ENCODE results near the gene ADCY6. TPM values are rescaled to one million over a fixed set of nuclear protein-coding genes. Genes with fewer than 3 reads are reported as not detected.

The ADCY6 gene
- total RNA-seq, 1 experiment from 2014 or later: 31.1 TPM

- peak; percentile 97 for TF ChIP-seq CTCF (conservative IDR thresholded peaks at IDR 0.05)
- Histone ChIP-seq H3K18ac (ENCODE audit: insufficient read length, low read depth, low read length) (no peak overlapping the region), H2AK5ac (ENCODE audit: insufficient read length, low read length) (no peak overlapping the region), H3T11ph (ENCODE audit: low read length) (no peak overlapping the region), H3K9ac (ENCODE audit: extremely low read depth, insufficient read length, low read length) (no peak overlapping the region), H4K5ac (ENCODE audit: insufficient read length, low read depth, low read length) (no peak overlapping the region), H3K27ac (ENCODE audit: insufficient read length, low read depth, low read length) (no peak overlapping the region), H3K4ac (ENCODE audit: low read depth, low read length) (no peak overlapping the region), H2BK5ac (ENCODE audit: insufficient read length, low read length) (no peak overlapping the region), H3K79me1 (ENCODE audit: insufficient read depth, low read depth, low read length, poor library complexity, severe bottlenecking) (no peaks in the 10 kb centered on the region), H3K79me2 (ENCODE audit: insufficient read depth, low read length) (no peaks in the 10 kb centered on the region), H3K56ac (ENCODE audit: insufficient read length, low read depth, low read length) (no peak overlapping the region), H2AFZ (ENCODE audit: low read length) (no peak overlapping the region), H3K23me2 (ENCODE audit: insufficient read length, low read depth, low read length, poor library complexity, severe bottlenecking) (no peaks in the 10 kb centered on the region), H3K4me1 (ENCODE audit: insufficient read depth, low read length) (no peaks in the 10 kb centered on the region), H2BK12ac (ENCODE audit: insufficient read length, low read depth, low read length) (no peak overlapping the region), H3K9me3 (ENCODE audit: control insufficient read depth, low read depth, low read length) (no peaks in the 10 kb centered on the region), H2BK120ac (ENCODE audit: low read depth, low read length, poor library complexity, severe bottlenecking) (no peak overlapping the region), H3K27me3 (ENCODE audit: insufficient read depth, low read length) (no peaks in the 10 kb centered on the region; the same call in 1 of the 2 replicates), H4K8ac (replicated peaks; ENCODE audit: insufficient read length, low read depth, low read length) (no peak overlapping the region), H2BK15ac (ENCODE audit: low read depth, low read length) (no peak overlapping the region), H4K20me1 (ENCODE audit: control insufficient read depth, insufficient read depth, insufficient read length) (no peaks in the 10 kb centered on the region), H2BK20ac (ENCODE audit: low read depth, low read length, poor library complexity, severe bottlenecking) (no peak overlapping the region), H4K91ac (ENCODE audit: insufficient read length, low read depth, low read length) (no peak overlapping the region), H3K23ac (ENCODE audit: insufficient read length, low read depth, low read length) (no peak overlapping the region), H3K14ac (ENCODE audit: insufficient read depth, low read length) (no peak overlapping the region), H3K4me2 (ENCODE audit: insufficient read depth, insufficient read length, low read length) (no peak overlapping the region)
- Mint-ChIP-seq H3K4me3 (peak overlapping the region in 1 of 2 experiments; percentile 56; a peak in 3 of 5 replicates), H3K27me3 (ENCODE audit: low read depth) (peaks cover 8% of the 10 kb centered on the region), H3K9me3 (no peaks in the 10 kb centered on the region), H3K36me3 (ENCODE audit: insufficient read depth in 1 of 3, low read depth in 3 of 3) (no peaks in the 10 kb centered on the region), H3K4me1 (peaks cover 13 to 15% of the 10 kb centered on the region in 2 experiments), H3K27ac (no peak overlapping the region)
- no CpG with 5 or more reads among the region's 12 CpGs for WGBS (ENCODE audit: extremely low coverage, insufficient read length, low lambda C conversion rate)
- DNase-seq: peak; percentile 91
Measured at GRCh38 chr12:48795550-48796455, 6.9 kb upstream of the ADCY6 start.
